Caco-2 (cell line): ENCODE results near the gene TTC7B. TPM values are rescaled to one million over a fixed set of nuclear protein-coding genes. Genes with fewer than 3 reads are reported as not detected.
A peak's percentile ranks its signal among the peaks of the same experiment; 100 is the strongest.

ENCODE experiments used
- BruUV-seq: library from RNA; stranded (reverse); fragments of 400-500 nt; replicated peaks from 2 replicates; lab custom pipeline; 2021; lab: Mats Ljungman, UMichigan
- CTCF ChIA-PET: fragments of 300-600 bp; sonication (Branson Sonifier 250); formaldehyde crosslinking; loops from one replicate; lab custom pipeline; 2022; ENCODE audit warnings: antibody characterized with exemption; lab: Charles Lee
- POLR2A ChIA-PET: fragments of 300-600 bp; sonication (Branson Sonifier 250); formaldehyde crosslinking; loops from one replicate; lab custom pipeline; 2022; ENCODE audit warnings: antibody characterized with exemption; lab: Charles Lee
- DNase-seq, 2 experiments: peaks; one replicate each; pipeline versions ENCODE4 v3.0.0 to v3.0.0-alpha.2; 2020 to 2022
- H3K27me3 ChIP-seq: replicated peaks from 2 replicates; pipeline ENCODE4 v1.6.0; 2011; ENCODE audit warnings: low read length; ENCODE audit not compliant: control insufficient read depth, insufficient read depth
- H3K36me3 ChIP-seq: 2 replicates; pipeline ENCODE4 v1.5.1; 2011; ENCODE audit warnings: low read length; ENCODE audit not compliant: control insufficient read depth, insufficient read depth
- H3K4me1 ChIP-seq: fragments of 250-450 bp; sonication (Bioruptor Pico); 2 replicates; pipeline ENCODE4 v1.5.1; 2020; ENCODE audit warnings: mild to moderate bottlenecking
- H3K4me3 ChIP-seq: 2 replicates; pipeline ENCODE4 v1.5.1; 2011; ENCODE audit warnings: low read depth, mild to moderate bottlenecking, control low read depth, low read length
- H3K9me3 ChIP-seq: fragments of 250-450 bp; sonication (Bioruptor Pico); 2 replicates; pipeline ENCODE4 v1.5.1; 2020; ENCODE audit warnings: mild to moderate bottlenecking, moderate library complexity
- H3K27ac Mint-ChIP-seq: one replicate; pipeline ENCODE4 v1.8.0; 2022; ENCODE audit warnings: mixed read lengths; ENCODE audit not compliant: unreplicated experiment
- H3K27me3 Mint-ChIP-seq: one replicate; pipeline ENCODE4 v1.8.0; 2022; ENCODE audit warnings: mixed read lengths; ENCODE audit not compliant: insufficient read depth, unreplicated experiment
- H3K36me3 Mint-ChIP-seq: one replicate; pipeline ENCODE4 v1.8.0; 2022; ENCODE audit warnings: mild to moderate bottlenecking, mixed read lengths; ENCODE audit not compliant: insufficient read depth, unreplicated experiment
- H3K4me1 Mint-ChIP-seq: one replicate; pipeline ENCODE4 v1.8.0; 2022; ENCODE audit warnings: low read depth, mixed read lengths; ENCODE audit not compliant: unreplicated experiment
- H3K4me3 Mint-ChIP-seq: one replicate; pipeline ENCODE4 v1.8.0; 2022; ENCODE audit warnings: mild to moderate bottlenecking, moderate library complexity, mixed read lengths; ENCODE audit not compliant: unreplicated experiment
- H3K9me3 Mint-ChIP-seq: one replicate; pipeline ENCODE4 v1.8.0; 2022; ENCODE audit warnings: mixed read lengths; ENCODE audit not compliant: unreplicated experiment
- intact Hi-C: fragments of 100-400 bp; cut with micrococcal nuclease; formaldehyde crosslinking; loops from one replicate; pipeline ENCODE4 v1.10.0; 2022; ENCODE audit not compliant: unreplicated experiment
- total RNA-seq: library from RNA; stranded (reverse); gene quantifications from 2 replicates; pipeline ENCODE4 v1.2.3, GENCODE V29; 2022
- TF ChIP-seq, protein P1 (sequence below), 2 experiments: fragments of 200-600 bp in 1 of 2; IDR thresholded peaks; 1 replicate in 1 of 2; 2 replicates in 1 of 2; pipeline versions ENCODE4 v1.5.1 to v1.8.0; 2011 to 2022; ENCODE audit warnings: antibody characterized with exemption in 1 of 2, control low read depth in 1 of 2, inconsistent platforms in 1 of 2, low read depth in 1 of 2, low read length in 1 of 2, mild to moderate bottlenecking in 1 of 2, moderate library complexity in 1 of 2; ENCODE audit not compliant: insufficient read depth in 1 of 2, severe bottlenecking in 1 of 2, unreplicated experiment in 1 of 2

The TTC7B gene
- total RNA-seq, 1 experiment from 2014 or later, result 28.5 TPM

- H3K27ac Mint-ChIP-seq, result no peak overlapping the region
- no peaks in the 10 kb centered on the region for H3K9me3 Mint-ChIP-seq
- BruUV-seq, result no TSS peak
Measured at GRCh38 chr14:90799420-90799819, 16.8 kb downstream of the TTC7B start.

DNA sequence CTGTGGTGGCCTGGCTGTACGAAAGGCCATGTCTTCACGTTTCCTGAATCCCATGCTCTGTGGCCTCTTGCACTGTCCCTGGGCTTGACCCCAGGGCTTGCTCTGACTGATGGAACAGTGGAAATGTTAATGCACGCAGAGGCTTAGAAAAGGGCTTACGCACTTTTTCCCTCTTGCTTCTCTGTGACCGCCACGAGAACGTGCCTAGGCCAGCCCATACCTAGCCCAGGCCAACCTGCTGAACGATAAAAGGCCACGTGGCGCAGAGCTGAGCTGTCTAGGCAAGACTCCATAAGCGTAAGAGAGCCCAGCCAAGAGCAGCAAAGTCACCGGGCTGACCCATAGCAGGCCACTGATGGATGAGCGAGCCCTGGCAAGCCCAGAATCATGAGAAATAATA is 18.3 kb downstream of the TTC7B start:
- no peaks in the 10 kb centered on the region for H3K36me3 Mint-ChIP-seq
- H3K36me3 ChIP-seq, result no peaks in the 10 kb centered on the region
- POLR2A ChIA-PET, result no interaction called here
- no peak for DNase-seq
- BruUV-seq, result no TSS peak
- H3K4me3 ChIP-seq, result no peak overlapping the region
- H3K4me1 Mint-ChIP-seq, result peaks cover 6% of the 10 kb centered on the region
- no peaks in the 10 kb centered on the region for H3K27me3 ChIP-seq
- intact Hi-C loops, result no loop called here
- peaks cover 9% of the 10 kb centered on the region; the same call in 1 of the 2 replicates for H3K4me1 ChIP-seq
- no peaks in the 10 kb centered on the region for H3K27me3 Mint-ChIP-seq
- no peaks in the 10 kb centered on the region for H3K9me3 Mint-ChIP-seq
- CTCF ChIA-PET, result no interaction called here
- H3K4me3 Mint-ChIP-seq, result no peak overlapping the region
- no peaks in the 10 kb centered on the region for H3K9me3 ChIP-seq
- no peak overlapping the region for H3K27ac Mint-ChIP-seq
- TF ChIP-seq, protein P1, sequence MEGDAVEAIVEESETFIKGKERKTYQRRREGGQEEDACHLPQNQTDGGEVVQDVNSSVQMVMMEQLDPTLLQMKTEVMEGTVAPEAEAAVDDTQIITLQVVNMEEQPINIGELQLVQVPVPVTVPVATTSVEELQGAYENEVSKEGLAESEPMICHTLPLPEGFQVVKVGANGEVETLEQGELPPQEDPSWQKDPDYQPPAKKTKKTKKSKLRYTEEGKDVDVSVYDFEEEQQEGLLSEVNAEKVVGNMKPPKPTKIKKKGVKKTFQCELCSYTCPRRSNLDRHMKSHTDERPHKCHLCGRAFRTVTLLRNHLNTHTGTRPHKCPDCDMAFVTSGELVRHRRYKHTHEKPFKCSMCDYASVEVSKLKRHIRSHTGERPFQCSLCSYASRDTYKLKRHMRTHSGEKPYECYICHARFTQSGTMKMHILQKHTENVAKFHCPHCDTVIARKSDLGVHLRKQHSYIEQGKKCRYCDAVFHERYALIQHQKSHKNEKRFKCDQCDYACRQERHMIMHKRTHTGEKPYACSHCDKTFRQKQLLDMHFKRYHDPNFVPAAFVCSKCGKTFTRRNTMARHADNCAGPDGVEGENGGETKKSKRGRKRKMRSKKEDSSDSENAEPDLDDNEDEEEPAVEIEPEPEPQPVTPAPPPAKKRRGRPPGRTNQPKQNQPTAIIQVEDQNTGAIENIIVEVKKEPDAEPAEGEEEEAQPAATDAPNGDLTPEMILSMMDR (IDR thresholded peaks at IDR 0.05; ENCODE audit: insufficient read depth in 1 of 2, low read depth in 1 of 2, low read length in 1 of 2, severe bottlenecking in 1 of 2, unreplicated experiment in 1 of 2), result no peak

More at GRCh38 chr14:90799420-90799819, 16.8 kb downstream of the TTC7B start:
- no peaks in the 10 kb centered on the region for H3K36me3 ChIP-seq
- H3K27me3 ChIP-seq, result no peaks in the 10 kb centered on the region
- DNase-seq, result no peak
- TF ChIP-seq, protein P1 (IDR thresholded peaks at IDR 0.05; ENCODE audit: insufficient read depth in 1 of 2, low read depth in 1 of 2, low read length in 1 of 2, severe bottlenecking in 1 of 2, unreplicated experiment in 1 of 2), result no peak
- Mint-ChIP-seq H3K4me3 (no peak overlapping the region), H3K36me3 (no peaks in the 10 kb centered on the region), H3K4me1 (peaks cover 6% of the 10 kb centered on the region), H3K27me3 (no peaks in the 10 kb centered on the region)
- ChIA-PET CTCF (interaction anchor here (0.6 kb wide), 1 partner anchor 374 kb away, joined by 5 read pairs; no protein-coding TSS in a partner anchor), POLR2A (no interaction called here)
- peaks cover 9% of the 10 kb centered on the region; the same call in 1 of the 2 replicates for H3K4me1 ChIP-seq
- no peak overlapping the region for H3K4me3 ChIP-seq
- intact Hi-C loops, result no loop called here
- no peaks in the 10 kb centered on the region for H3K9me3 ChIP-seq

DNA sequence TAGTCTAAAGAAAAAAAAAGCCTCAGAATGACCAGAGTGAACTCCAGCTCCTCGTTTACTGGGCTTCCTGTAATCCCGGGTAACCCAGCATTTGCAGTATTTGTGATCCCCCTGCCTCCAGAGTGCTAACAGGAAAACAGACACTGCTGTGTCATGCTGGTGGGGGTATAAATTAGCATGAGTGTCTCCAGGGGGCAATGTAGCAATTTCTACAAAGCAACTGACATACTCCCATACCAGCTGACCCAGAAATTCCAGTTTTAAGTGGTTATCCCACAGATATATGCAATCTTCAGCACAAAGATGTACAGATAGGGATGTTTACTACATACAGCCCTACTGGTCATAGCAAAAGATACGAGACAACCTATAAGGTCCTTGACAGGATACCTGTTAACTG is 18.8 kb downstream of the TTC7B start:
- no peak overlapping the region for H3K4me3 Mint-ChIP-seq
- H3K27me3 Mint-ChIP-seq, result no peaks in the 10 kb centered on the region
- no peaks in the 10 kb centered on the region for H3K36me3 Mint-ChIP-seq
- BruUV-seq, result no TSS peak
- peak in 1 of 2 experiments; percentile 26 for DNase-seq
- no peak overlapping the region for H3K27ac Mint-ChIP-seq
- CTCF ChIA-PET, result no interaction called here
- no peaks in the 10 kb centered on the region for H3K9me3 Mint-ChIP-seq
- no peaks in the 10 kb centered on the region for H3K27me3 ChIP-seq
- no peaks in the 10 kb centered on the region for H3K36me3 ChIP-seq
- H3K4me1 ChIP-seq, result peaks cover 9% of the 10 kb centered on the region; the same call in 1 of the 2 replicates
- H3K4me1 Mint-ChIP-seq, result peaks cover 6% of the 10 kb centered on the region
- intact Hi-C loops, result no loop called here
- TF ChIP-seq, protein P1 (IDR thresholded peaks at IDR 0.05; ENCODE audit: insufficient read depth in 1 of 2, low read depth in 1 of 2, low read length in 1 of 2, severe bottlenecking in 1 of 2, unreplicated experiment in 1 of 2), result no peak
- no peak overlapping the region for H3K4me3 ChIP-seq
- no peaks in the 10 kb centered on the region for H3K9me3 ChIP-seq
- POLR2A ChIA-PET, result interaction anchor here (1.1 kb wide), 1 partner anchor 9 kb away, joined by 3 read pairs; no protein-coding TSS in a partner anchor
